Measurements from ENCODE around the gene PTPRU.

PTPRU gene

DNA sequence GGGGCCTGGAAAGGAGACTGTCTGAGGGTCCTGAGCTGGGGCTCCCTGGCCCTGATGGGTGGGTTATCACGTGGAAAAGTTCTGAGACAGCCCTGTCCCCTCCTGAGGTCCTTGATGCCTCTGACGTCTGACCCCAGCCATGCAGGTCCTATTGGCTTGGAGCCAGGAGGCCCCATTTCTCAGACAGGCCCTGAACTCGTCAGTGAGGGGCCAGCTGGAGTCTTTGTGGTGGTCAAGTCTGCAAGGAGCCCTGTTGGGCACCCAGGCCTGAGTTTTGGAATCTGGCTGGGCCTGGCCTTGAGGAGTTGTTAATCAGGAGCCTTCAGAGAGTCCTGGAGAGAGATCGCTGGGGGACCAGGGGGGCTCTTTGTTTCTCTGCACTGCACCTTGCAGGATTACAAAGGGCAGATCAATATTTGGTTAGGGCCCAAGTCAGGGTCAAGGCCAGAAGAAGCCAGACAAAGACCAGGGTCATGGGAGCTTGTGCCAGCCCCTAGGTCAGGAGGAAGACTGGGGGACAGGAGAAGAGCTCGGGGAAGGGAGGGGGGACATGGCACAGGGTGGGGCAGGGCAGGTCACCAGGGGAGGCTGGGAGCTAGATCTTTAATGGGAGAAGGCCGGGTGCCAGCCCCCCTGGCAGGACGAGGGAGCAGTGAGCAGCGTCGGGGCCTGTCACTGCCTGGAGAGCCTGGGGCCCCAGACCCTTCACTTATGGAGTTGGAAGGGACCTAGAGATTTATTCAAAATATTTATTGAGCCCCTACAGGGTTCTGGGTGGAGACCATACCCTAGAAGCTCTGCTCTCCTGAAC is 83.2 kb downstream of the PTPRU start:
- TF ChIP-seq ZNF274 (IDR thresholded peaks at IDR 0.05; ENCODE audit: low read depth, low read length) (no peak), YY1 (IDR thresholded peaks at IDR 0.05; ENCODE audit: insufficient read depth, insufficient read length) (no peak), SUZ12 (IDR thresholded peaks at IDR 0.05; ENCODE audit: extremely low read depth, insufficient read depth, insufficient read length) (no peak)
- Histone ChIP-seq H3K9ac (ENCODE audit: insufficient read length, low read depth) (no peak overlapping the region), H3K9me3 (ENCODE audit: insufficient read depth, low read length) (no peaks in the 10 kb centered on the region), H3K36me3 (ENCODE audit: insufficient read depth, insufficient read length, low read length) (peaks cover 57% of the 10 kb centered on the region), H3K27me3 (ENCODE audit: insufficient read depth, insufficient read length) (no peaks in the 10 kb centered on the region), H3K4me3 (ENCODE audit: insufficient read length, low read depth) (no peak overlapping the region), H3K4me1 (ENCODE audit: insufficient read depth, insufficient read length) (peaks cover 7% of the 10 kb centered on the region)
- no peak for DNase-seq (ENCODE audit: low read depth, low spot score)

DNA sequence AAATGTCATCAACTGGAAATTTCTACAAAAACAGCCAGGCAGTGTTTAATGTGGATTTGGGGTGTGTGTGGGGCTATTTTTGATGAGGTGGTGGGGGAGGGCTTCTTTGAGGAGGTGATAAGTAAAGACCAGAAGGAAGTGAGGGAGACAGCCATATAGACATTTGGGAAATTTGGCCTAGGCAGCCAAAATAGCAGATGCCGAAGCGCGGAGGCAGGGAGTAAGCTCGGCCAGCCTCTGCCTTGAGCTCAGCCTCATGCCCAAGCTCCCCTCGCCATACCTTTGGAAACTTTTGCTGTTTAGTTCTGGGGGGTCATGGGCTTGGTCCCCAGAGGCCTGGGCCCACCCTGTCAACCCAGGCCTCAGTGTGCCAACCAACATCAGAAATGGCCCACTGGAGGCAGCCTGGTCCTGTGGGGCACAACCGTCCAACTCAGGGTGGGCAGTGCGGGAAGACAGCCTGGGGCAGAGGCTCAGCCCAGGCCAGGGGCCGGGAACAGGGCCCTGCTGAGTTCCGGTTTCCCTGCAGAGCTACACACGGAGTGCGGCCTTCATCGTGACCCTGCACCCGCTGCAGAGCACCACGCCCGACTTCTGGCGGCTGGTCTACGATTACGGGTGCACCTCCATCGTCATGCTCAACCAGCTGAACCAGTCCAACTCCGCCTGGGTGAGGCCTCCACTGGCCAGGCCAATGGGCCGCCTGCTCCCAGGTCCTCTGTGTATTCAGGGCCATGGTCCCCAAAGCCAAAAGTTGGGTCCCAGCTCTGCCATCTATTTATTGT is 84.0 kb downstream of the PTPRU start:
- no peaks in the 10 kb centered on the region for H3K27me3 ChIP-seq (ENCODE audit: insufficient read depth, insufficient read length)
- peaks cover 10% of the 10 kb centered on the region for H3K4me1 ChIP-seq (ENCODE audit: insufficient read depth, insufficient read length)
- H3K36me3 ChIP-seq (ENCODE audit: insufficient read depth, insufficient read length, low read length) = peaks cover 50% of the 10 kb centered on the region
- H3K9ac ChIP-seq (ENCODE audit: insufficient read length, low read depth) = no peak overlapping the region
- no peak overlapping the region for H3K4me3 ChIP-seq (ENCODE audit: insufficient read length, low read depth)
- no peaks in the 10 kb centered on the region for H3K9me3 ChIP-seq (ENCODE audit: insufficient read depth, low read length)
- no peak for TF ChIP-seq SUZ12 (IDR thresholded peaks at IDR 0.05; ENCODE audit: extremely low read depth, insufficient read depth, insufficient read length)
- no peak for TF ChIP-seq YY1 (IDR thresholded peaks at IDR 0.05; ENCODE audit: insufficient read depth, insufficient read length)
- no peak for DNase-seq (ENCODE audit: low read depth, low spot score)

DNA sequence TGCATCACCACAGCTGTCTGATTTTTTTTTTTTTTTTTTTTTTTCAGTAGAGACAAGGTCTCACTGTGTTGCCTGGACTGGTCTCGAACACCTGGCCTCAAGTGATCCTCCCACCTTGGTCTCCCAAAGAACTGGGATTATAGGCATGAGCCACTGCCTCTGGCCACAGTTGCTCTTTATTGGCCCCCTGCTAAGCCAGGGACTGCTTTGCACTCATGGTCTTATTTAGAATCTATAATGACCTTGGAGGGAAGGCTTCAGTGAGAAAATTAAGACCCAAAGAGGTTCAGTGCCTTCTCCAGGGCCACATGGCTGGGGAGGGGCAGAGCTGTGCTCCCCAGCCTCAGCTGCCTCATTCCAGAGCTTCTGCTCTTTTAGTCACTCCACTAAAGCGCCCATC is 84.9 kb downstream of the PTPRU start:
- Histone ChIP-seq H3K4me1 (ENCODE audit: insufficient read depth, insufficient read length) (peaks cover 18% of the 10 kb centered on the region), H3K9me3 (ENCODE audit: insufficient read depth, low read length) (no peaks in the 10 kb centered on the region), H3K4me3 (ENCODE audit: insufficient read length, low read depth) (no peak overlapping the region), H3K36me3 (ENCODE audit: insufficient read depth, insufficient read length, low read length) (peaks cover 44% of the 10 kb centered on the region), H3K9ac (ENCODE audit: insufficient read length, low read depth) (no peak overlapping the region), H3K27me3 (ENCODE audit: insufficient read depth, insufficient read length) (no peaks in the 10 kb centered on the region)
- TF ChIP-seq ZNF274 (IDR thresholded peaks at IDR 0.05; ENCODE audit: low read depth, low read length) (no peak), SUZ12 (IDR thresholded peaks at IDR 0.05; ENCODE audit: extremely low read depth, insufficient read depth, insufficient read length) (no peak), YY1 (IDR thresholded peaks at IDR 0.05; ENCODE audit: insufficient read depth, insufficient read length) (no peak)
- DNase-seq (ENCODE audit: low read depth, low spot score) = no peak

DNA sequence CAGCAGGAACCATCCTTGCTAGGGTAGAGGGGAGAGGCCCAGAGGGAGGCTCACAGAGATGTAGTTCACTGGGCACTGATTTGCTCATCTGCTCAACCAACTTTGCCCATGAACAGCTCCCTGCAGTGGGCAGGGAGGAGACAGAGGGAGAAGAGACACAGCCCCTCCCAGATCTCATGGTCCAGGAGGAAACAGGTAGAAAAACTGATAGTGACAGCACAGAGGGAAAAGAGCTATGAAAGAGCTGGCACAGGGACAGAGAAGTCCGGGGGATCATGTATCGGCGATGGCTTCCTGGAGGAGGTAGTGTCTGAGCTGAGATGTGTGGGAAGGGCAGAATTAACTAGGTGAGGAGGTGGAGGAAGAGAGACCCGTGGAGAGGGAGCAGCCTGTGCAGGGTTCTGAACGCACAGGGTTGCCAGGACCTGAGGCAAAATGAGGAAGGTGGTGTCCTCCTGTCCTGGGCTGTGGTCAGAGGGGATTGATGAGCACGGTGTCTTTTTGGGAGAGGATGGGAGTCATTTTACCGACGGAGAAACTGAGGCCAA is 85.9 kb downstream of the PTPRU start:
- no peak for TF ChIP-seq YY1 (IDR thresholded peaks at IDR 0.05; ENCODE audit: insufficient read depth, insufficient read length)
- TF ChIP-seq SUZ12 (IDR thresholded peaks at IDR 0.05; ENCODE audit: extremely low read depth, insufficient read depth, insufficient read length) = no peak
- no peak for TF ChIP-seq ZNF274 (IDR thresholded peaks at IDR 0.05; ENCODE audit: low read depth, low read length)
- no peak for DNase-seq (ENCODE audit: low read depth, low spot score)

DNA sequence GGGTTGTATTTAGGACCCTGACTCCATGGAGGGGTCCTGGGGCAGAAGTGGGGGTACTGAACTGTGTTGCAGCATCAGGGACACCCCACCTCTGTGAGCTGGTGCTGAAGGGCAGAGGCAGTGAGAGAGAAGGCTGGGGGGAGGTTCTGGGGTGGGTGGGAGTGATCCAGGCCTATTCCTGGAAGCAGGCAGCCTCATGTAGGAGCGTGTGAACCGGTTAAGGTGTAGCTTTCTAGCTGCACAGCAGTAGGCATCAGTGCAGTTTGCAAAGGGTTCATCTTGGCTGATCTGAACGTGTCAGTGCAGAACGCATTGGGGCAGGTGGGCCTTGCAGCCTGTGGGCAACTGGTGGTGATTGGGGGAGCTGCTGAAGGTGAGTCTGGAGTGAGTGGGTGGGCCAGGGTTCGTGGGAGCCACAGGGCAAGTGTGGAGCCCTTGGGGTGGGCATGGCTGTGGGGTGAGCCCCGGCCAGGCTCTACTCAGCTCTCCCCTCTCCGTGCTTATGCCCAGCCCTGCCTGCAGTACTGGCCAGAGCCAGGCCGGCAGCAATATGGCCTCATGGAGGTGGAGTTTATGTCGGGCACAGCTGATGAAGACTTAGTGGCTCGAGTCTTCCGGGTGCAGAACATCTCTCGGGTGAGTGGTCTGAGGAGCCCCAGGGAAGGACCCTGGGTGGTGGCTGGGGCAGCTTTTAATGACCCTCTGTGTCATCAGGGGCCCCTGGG is 86.7 kb downstream of the PTPRU start:
- Histone ChIP-seq H3K4me1 (ENCODE audit: insufficient read depth, insufficient read length) (peaks cover 20% of the 10 kb centered on the region), H3K9me3 (ENCODE audit: insufficient read depth, low read length) (no peaks in the 10 kb centered on the region), H3K36me3 (ENCODE audit: insufficient read depth, insufficient read length, low read length) (peaks cover 38% of the 10 kb centered on the region), H3K27me3 (ENCODE audit: insufficient read depth, insufficient read length) (no peaks in the 10 kb centered on the region), H3K4me3 (ENCODE audit: insufficient read length, low read depth) (no peak overlapping the region), H3K9ac (ENCODE audit: insufficient read length, low read depth) (no peak overlapping the region)
- no peak for DNase-seq (ENCODE audit: low read depth, low spot score)
- TF ChIP-seq ZNF274 (IDR thresholded peaks at IDR 0.05; ENCODE audit: low read depth, low read length) = no peak

More for the DNA sequence above, 85.9 kb downstream of the PTPRU start:
- Histone ChIP-seq H3K9ac (ENCODE audit: insufficient read length, low read depth) (no peak overlapping the region), H3K27me3 (ENCODE audit: insufficient read depth, insufficient read length) (no peaks in the 10 kb centered on the region), H3K36me3 (ENCODE audit: insufficient read depth, insufficient read length, low read length) (peaks cover 40% of the 10 kb centered on the region), H3K4me1 (ENCODE audit: insufficient read depth, insufficient read length) (peaks cover 20% of the 10 kb centered on the region), H3K9me3 (ENCODE audit: insufficient read depth, low read length) (no peaks in the 10 kb centered on the region), H3K4me3 (ENCODE audit: insufficient read length, low read depth) (no peak overlapping the region)

DNA sequence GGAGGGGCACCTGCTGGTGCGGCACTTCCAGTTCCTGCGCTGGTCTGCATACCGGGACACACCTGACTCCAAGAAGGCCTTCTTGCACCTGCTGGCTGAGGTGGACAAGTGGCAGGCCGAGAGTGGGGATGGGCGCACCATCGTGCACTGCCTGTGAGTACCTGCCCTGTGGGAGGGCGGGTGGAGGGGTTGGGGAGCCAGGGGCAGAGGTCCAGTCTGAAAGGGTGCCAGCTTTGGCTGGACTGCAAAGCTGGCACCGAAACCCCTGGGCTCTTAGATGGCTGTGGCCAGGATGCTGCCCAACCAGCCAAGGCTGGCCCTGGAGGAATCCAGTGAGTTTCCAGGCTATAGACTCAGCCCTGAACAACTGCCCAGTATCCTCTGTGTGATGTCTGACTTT is 87.3 kb downstream of the PTPRU start:
- no peak overlapping the region for H3K9ac ChIP-seq (ENCODE audit: insufficient read length, low read depth)
- TF ChIP-seq ZNF274 (IDR thresholded peaks at IDR 0.05; ENCODE audit: low read depth, low read length) (no peak), YY1 (IDR thresholded peaks at IDR 0.05; ENCODE audit: insufficient read depth, insufficient read length) (no peak), SUZ12 (IDR thresholded peaks at IDR 0.05; ENCODE audit: extremely low read depth, insufficient read depth, insufficient read length) (no peak)
- no peak for DNase-seq (ENCODE audit: low read depth, low spot score)
- H3K4me1 ChIP-seq (ENCODE audit: insufficient read depth, insufficient read length) = peaks cover 19% of the 10 kb centered on the region
- H3K4me3 ChIP-seq (ENCODE audit: insufficient read length, low read depth) = no peak overlapping the region
- peaks cover 33% of the 10 kb centered on the region for H3K36me3 ChIP-seq (ENCODE audit: insufficient read depth, insufficient read length, low read length)
- no peaks in the 10 kb centered on the region for H3K27me3 ChIP-seq (ENCODE audit: insufficient read depth, insufficient read length)
- H3K9me3 ChIP-seq (ENCODE audit: insufficient read depth, low read length) = no peaks in the 10 kb centered on the region
